ENCODE measurements around the gene SERINC3. TPM values are rescaled to one million over a fixed set of nuclear protein-coding genes. Genes with fewer than 3 reads are reported as not detected.

SERINC3 gene
- total and polyA plus RNA-seq, 2 of the 13 experiments (the other 11 are each of a cell fraction or from before 2014, with no cell fraction given) = 82.0 to 226 TPM

DNA sequence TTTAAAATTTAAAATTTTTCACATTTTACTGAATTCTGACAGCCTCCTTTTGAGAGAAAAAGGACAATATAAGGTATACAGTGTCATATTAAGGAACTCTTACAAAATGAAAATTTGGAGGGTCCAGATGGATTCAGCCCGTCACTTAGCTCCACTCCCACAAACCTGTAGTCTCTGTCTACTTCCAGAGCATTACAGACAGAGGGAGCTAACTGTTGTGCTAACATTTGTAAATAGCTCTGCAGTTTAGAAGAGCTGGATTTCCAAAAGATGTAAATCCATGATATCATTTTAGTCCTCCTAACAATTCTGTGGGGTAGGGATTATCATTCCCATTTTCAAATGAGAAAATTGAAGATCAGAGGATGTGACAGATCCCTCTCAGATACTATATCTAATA, 16.1 kb upstream of the SERINC3 start:
- WGBS (ENCODE audit: low lambda C conversion rate) = 93% methylated on average over 1 of the region's 1 CpG
- no peak for FAIRE-seq

More for the DNA sequence above, 16.1 kb upstream of the SERINC3 start:
- intact Hi-C loops (cut with micrococcal nuclease; ENCODE audit: unreplicated experiment) = no loop called here
- no peaks in the 10 kb centered on the region for H4K20me1 ChIP-seq (ENCODE audit: insufficient read depth, low read length)
- H3K4me2 ChIP-seq (ENCODE audit: low read depth, low read length) = no peak overlapping the region
- ChIA-PET CTCF (ENCODE audit: low intra/inter-chr PET ratio, low total read pairs) (no interaction called here), POLR2A (no interaction called here)
- H3K4me3 ChIP-seq (replicated peaks in 1 of 3; ENCODE audit: insufficient read depth in 1 of 3, low read depth in 2 of 3, low read length in 3 of 3) = no peak overlapping the region
- peaks cover 26% of the 10 kb centered on the region for H3K4me1 ChIP-seq (ENCODE audit: insufficient read depth, low read length)
- H2AFZ ChIP-seq (ENCODE audit: low read length) = no peak overlapping the region
- no peaks in the 10 kb centered on the region for H3K9me3 ChIP-seq (ENCODE audit: low read length)
- H3K27me3 ChIP-seq (ENCODE audit: control insufficient read depth in 1 of 2, insufficient read depth in 2 of 2, low read length in 2 of 2) = no peaks in the 10 kb centered on the region
- BruUV-seq (replicated peaks) = no TSS peak
- no peak overlapping the region for H3K27ac ChIP-seq (ENCODE audit: extremely low read length, insufficient read depth, low read length)
- ATAC-seq (no peak), DNase-seq (ENCODE audit: low spot score) (no peak)
- H3K79me2 ChIP-seq (ENCODE audit: insufficient read depth, low read length) = peaks cover 16% of the 10 kb centered on the region
- no peak for TF ChIP-seq DNMT3B (CRISPR knock-in tag; conservative IDR thresholded peaks at IDR 0.05)
- TF ChIP-seq, protein P1, sequence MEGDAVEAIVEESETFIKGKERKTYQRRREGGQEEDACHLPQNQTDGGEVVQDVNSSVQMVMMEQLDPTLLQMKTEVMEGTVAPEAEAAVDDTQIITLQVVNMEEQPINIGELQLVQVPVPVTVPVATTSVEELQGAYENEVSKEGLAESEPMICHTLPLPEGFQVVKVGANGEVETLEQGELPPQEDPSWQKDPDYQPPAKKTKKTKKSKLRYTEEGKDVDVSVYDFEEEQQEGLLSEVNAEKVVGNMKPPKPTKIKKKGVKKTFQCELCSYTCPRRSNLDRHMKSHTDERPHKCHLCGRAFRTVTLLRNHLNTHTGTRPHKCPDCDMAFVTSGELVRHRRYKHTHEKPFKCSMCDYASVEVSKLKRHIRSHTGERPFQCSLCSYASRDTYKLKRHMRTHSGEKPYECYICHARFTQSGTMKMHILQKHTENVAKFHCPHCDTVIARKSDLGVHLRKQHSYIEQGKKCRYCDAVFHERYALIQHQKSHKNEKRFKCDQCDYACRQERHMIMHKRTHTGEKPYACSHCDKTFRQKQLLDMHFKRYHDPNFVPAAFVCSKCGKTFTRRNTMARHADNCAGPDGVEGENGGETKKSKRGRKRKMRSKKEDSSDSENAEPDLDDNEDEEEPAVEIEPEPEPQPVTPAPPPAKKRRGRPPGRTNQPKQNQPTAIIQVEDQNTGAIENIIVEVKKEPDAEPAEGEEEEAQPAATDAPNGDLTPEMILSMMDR (CRISPR knock-in tag; IDR thresholded peaks at IDR 0.05) = 0 out of 2 replicates have a peak, but pooled peaks have one; percentile 7
- TF ChIP-seq, protein P2, sequence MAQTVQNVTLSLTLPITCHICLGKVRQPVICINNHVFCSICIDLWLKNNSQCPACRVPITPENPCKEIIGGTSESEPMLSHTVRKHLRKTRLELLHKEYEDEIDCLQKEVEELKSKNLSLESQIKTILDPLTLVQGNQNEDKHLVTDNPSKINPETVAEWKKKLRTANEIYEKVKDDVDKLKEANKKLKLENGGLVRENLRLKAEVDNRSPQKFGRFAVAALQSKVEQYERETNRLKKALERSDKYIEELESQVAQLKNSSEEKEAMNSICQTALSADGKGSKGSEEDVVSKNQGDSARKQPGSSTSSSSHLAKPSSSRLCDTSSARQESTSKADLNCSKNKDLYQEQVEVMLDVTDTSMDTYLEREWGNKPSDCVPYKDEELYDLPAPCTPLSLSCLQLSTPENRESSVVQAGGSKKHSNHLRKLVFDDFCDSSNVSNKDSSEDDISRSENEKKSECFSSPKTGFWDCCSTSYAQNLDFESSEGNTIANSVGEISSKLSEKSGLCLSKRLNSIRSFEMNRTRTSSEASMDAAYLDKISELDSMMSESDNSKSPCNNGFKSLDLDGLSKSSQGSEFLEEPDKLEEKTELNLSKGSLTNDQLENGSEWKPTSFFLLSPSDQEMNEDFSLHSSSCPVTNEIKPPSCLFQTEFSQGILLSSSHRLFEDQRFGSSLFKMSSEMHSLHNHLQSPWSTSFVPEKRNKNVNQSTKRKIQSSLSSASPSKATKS (CRISPR knock-in tag; IDR thresholded peaks at IDR 0.05) = 0 out of 2 replicates have a peak, but pooled peaks have one; percentile 40
- TF ChIP-seq FOXA3 (CRISPR knock-in tag; IDR thresholded peaks at IDR 0.05) = 0 out of 2 replicates have a peak, but pooled peaks have one; percentile 18
- TF ChIP-seq KDM5B (CRISPR knock-in tag; IDR thresholded peaks at IDR 0.05; ENCODE audit: borderline replicate concordance) = no peak
- in situ Hi-C loops (cut with HindIII; ENCODE audit: extremely low pct_ligation_motif_present, low pct_unique_long_range_greater_than_20kb) = no loop called here
- H3K9ac ChIP-seq (ENCODE audit: insufficient read depth, low read depth, low read length) = no peak overlapping the region
- H3K36me3 ChIP-seq (replicated peaks in 1 of 2; ENCODE audit: control insufficient read depth in 1 of 2, insufficient read depth in 2 of 2, low read length in 2 of 2) = no peaks in the 10 kb centered on the region
